SK-N-SH (cell line): ENCODE data around the gene HLA-DMA. TPM values are rescaled to one million over a fixed set of nuclear protein-coding genes. Genes with fewer than 3 reads are reported as not detected.

Experiments
- CTCF ChIA-PET: fragments of 300-600, 350-600 bp; formaldehyde crosslinking; extraction: SDS; loops from one replicate; lab custom pipeline; 2021; lab: Yijun Ruan, JAX
- POLR2A ChIA-PET: fragments of 350-600 bp; sonication (Branson Sonifier 250); formaldehyde crosslinking; extraction: SDS; loops from one replicate; lab custom pipeline; 2020; ENCODE audit warnings: antibody characterized with exemption, inconsistent platforms; lab: Yijun Ruan, JAX
- DNase-seq: peaks from one replicate; pipeline ENCODE4 v3.0.0; 2012
- H2AFZ ChIP-seq: fragments of 200-600 bp; sonication (generic); 2 replicates; pipeline ENCODE4 v1.8.1; 2016; ENCODE audit warnings: antibody characterized with exemption, mild to moderate bottlenecking, low read depth
- H3F3A ChIP-seq: fragments of 200-600 bp; sonication (generic); replicated peaks from 2 replicates; pipeline ENCODE3; 2016; ENCODE audit warnings: antibody characterized with exemption, mild to moderate bottlenecking; ENCODE audit not compliant: insufficient read depth
- H3K27ac ChIP-seq, 2 experiments: fragments of 200-500 bp in 1 of 2; fragments of 200-600 bp in 1 of 2; sonication (Bioruptor generic) in 1 of 2; sonication (generic), shearing (Covaris generic) in 1 of 2; 2 replicates each; pipeline versions ENCODE4 v1.5.1 to v1.6.1; 2014 to 2016; ENCODE audit warnings: low read depth in 2 of 2, inconsistent platforms in 1 of 2, low read length in 1 of 2, mild to moderate bottlenecking in 1 of 2, mixed read lengths in 1 of 2
- H3K27me3 ChIP-seq: fragments of 200-600 bp; sonication (generic), shearing (Covaris generic); 2 replicates; pipeline ENCODE4 v1.6.1; 2016; ENCODE audit warnings: mixed run types; ENCODE audit not compliant: insufficient read depth
- H3K36me3 ChIP-seq, 2 experiments: fragments of 200-500 bp in 1 of 2; fragments of 200-600 bp in 1 of 2; sonication (Bioruptor generic) in 1 of 2; sonication (generic) in 1 of 2; replicated peaks in 1 of 2; 2 replicates each; pipeline versions ENCODE3 to v1.5.1; 2014 to 2016; ENCODE audit warnings: low read length in 1 of 2, mild to moderate bottlenecking in 1 of 2; ENCODE audit not compliant: insufficient read depth in 2 of 2, control insufficient read depth in 1 of 2
- H3K4me1 ChIP-seq, 2 experiments: fragments of 200-500 bp in 1 of 2; fragments of 200-600 bp in 1 of 2; sonication (Bioruptor generic) in 1 of 2; sonication (generic), shearing (Covaris generic) in 1 of 2; 2 replicates each; pipeline versions ENCODE4 v1.5.1 to v1.6.1; 2014 to 2016; ENCODE audit warnings: low read depth in 1 of 2, low read length in 1 of 2, mixed run types in 1 of 2; ENCODE audit not compliant: insufficient read depth in 2 of 2, control insufficient read depth in 1 of 2
- H3K4me2 ChIP-seq: fragments of 200-600 bp; sonication (generic), shearing (Covaris generic); 2 replicates; pipeline ENCODE4 v1.6.1; 2017; ENCODE audit warnings: mixed run types
- H3K4me3 ChIP-seq, 2 experiments: fragments of 200-500 bp in 1 of 2; fragments of 200-600 bp in 1 of 2; sonication (Bioruptor generic) in 1 of 2; sonication (generic), shearing (Covaris generic) in 1 of 2; 2 replicates each; pipeline versions ENCODE4 v1.5.1 to v1.8.1; 2014 to 2016; ENCODE audit warnings: low read depth in 2 of 2, inconsistent platforms in 1 of 2, low read length in 1 of 2, mild to moderate bottlenecking in 1 of 2, mixed read lengths in 1 of 2, moderate library complexity in 1 of 2
- H3K79me2 ChIP-seq: fragments of 200-600 bp; sonication (generic); 2 replicates; pipeline ENCODE4 v1.8.1; 2017; ENCODE audit warnings: mild to moderate bottlenecking; ENCODE audit not compliant: insufficient read depth
- H3K9ac ChIP-seq: fragments of 200-600 bp; sonication (generic); 2 replicates; pipeline ENCODE4 v1.6.1; 2017; ENCODE audit warnings: mixed run types
- H3K9me2 ChIP-seq: fragments of 200-600 bp; sonication (generic); 2 replicates; pipeline ENCODE4 v1.6.1; 2017; ENCODE audit warnings: mixed run types
- H3K9me3 ChIP-seq: fragments of 200-600 bp; sonication (generic); 2 replicates; pipeline ENCODE4 v1.6.1; 2017; ENCODE audit warnings: mixed run types, mild to moderate bottlenecking, moderate library complexity
- H4K20me1 ChIP-seq: fragments of 200-600 bp; sonication (generic); 2 replicates; pipeline ENCODE4 v1.6.1; 2017; ENCODE audit warnings: mild to moderate bottlenecking, mixed run types; ENCODE audit not compliant: insufficient read depth
- CHD2 ChIP-seq: fragments of 150-350 bp; IDR thresholded peaks from 2 replicates; pipeline ENCODE4 v1.6.1; 2018; ENCODE audit warnings: low read length; ENCODE audit not compliant: partially characterized antibody
- NFIC ChIP-seq: IDR thresholded peaks from 2 replicates; pipeline ENCODE4 v1.4.0; 2012; ENCODE audit warnings: borderline replicate concordance
- NRF1 ChIP-seq: IDR thresholded peaks from 2 replicates; pipeline ENCODE4 v1.6.1; 2012; ENCODE audit warnings: low read depth, mild to moderate bottlenecking, low read length
- RAD21 ChIP-seq: IDR thresholded peaks from 2 replicates; pipeline ENCODE4 v1.6.1; 2012; ENCODE audit warnings: mild to moderate bottlenecking, low read length
- RXRA ChIP-seq: IDR thresholded peaks from 2 replicates; pipeline ENCODE4 v1.4.0; 2012; ENCODE audit warnings: low read depth, mild to moderate bottlenecking, borderline replicate concordance
- WGBS: methylation state at CpG from one replicate; pipeline ENCODE4 v1.1.6; 2017; ENCODE audit warnings: low lambda C conversion rate; 5-methylcytosine and 5-hydroxymethylcytosine counted together
- polyA plus RNA-seq, 3 experiments: library from polyadenylated mRNA; depleted of rRNA; stranded (reverse); fragments of >200 nt; gene quantifications; 2 replicates each; pipeline ENCODE4 v1.2.3, GENCODE V29; 2012
- TF ChIP-seq, protein P1 (sequence below): IDR thresholded peaks from 2 replicates; pipeline ENCODE4; 2012
- TF ChIP-seq, protein P2 (sequence below): IDR thresholded peaks from 2 replicates; pipeline ENCODE4 v1.4.0; 2012; ENCODE audit warnings: low read depth
- TF ChIP-seq, protein P3 (sequence below): fragments of 150-350 bp; IDR thresholded peaks from 2 replicates; pipeline ENCODE4 v1.6.1; 2017; ENCODE audit warnings: antibody characterized with exemption, low read length, low read depth, borderline replicate concordance

The HLA-DMA gene
- polyA plus RNA-seq, 1 of the 3 experiments (the other 2 are of a cell fraction): 1.2 TPM

DNA sequence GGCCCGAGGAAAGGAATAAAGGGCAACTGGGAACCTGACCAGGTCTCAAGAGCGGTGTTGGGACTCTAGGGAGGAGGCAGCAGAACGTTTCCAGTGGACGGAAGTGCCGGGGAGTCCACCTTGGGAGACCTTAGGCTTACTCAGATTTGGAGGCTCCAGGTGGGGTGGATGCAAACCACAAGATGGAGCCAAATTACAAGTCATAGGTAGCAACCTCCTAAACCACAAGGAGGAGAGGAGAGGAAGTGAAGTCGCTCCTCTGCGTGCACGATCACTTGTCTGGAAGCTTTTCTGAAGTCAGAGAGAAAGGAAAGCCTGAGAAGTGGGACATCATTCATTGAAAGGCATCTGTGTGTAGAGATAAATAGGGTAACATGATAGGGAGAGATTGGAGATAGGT is 47.2 kb upstream of the HLA-DMA start:
- H3K27ac ChIP-seq: no peak overlapping the region
- H3K9me2 ChIP-seq: no peaks in the 10 kb centered on the region
- no peak overlapping the region for H3K9ac ChIP-seq
- no peaks in the 10 kb centered on the region; the same call in 1 of the 2 replicates for H3K9me3 ChIP-seq
- H3F3A ChIP-seq: no peaks in the 10 kb centered on the region
- no peak overlapping the region for H2AFZ ChIP-seq
- DNase-seq: no peak
- WGBS: 75% methylated on average over 8 of the region's 8 CpGs
- ChIA-PET POLR2A (interaction anchor here (1.3 kb wide), 1 partner anchor 28 kb away, joined by 5 read pairs; no protein-coding TSS in a partner anchor), CTCF (interaction anchor here (0.9 to 9.2 kb wide), 7 partner anchors 14 to 248 kb away, joined by 3 to 71 read pairs (median 6); no protein-coding TSS in a partner anchor)
- H3K4me1 ChIP-seq: peaks cover 0 to 16% of the 10 kb centered on the region in 2 experiments; a peak in 1 of 4 replicates
- peaks cover 35% of the 10 kb centered on the region for H3K27me3 ChIP-seq
- TF ChIP-seq RAD21: peak; percentile 32; the same call in 1 of the 2 replicates
- no peak for TF ChIP-seq RXRA
- TF ChIP-seq, protein P1, sequence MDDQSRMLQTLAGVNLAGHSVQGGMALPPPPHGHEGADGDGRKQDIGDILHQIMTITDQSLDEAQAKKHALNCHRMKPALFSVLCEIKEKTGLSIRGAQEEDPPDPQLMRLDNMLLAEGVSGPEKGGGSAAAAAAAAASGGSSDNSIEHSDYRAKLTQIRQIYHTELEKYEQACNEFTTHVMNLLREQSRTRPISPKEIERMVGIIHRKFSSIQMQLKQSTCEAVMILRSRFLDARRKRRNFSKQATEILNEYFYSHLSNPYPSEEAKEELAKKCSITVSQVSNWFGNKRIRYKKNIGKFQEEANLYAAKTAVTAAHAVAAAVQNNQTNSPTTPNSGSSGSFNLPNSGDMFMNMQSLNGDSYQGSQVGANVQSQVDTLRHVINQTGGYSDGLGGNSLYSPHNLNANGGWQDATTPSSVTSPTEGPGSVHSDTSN: no peak
- no peaks in the 10 kb centered on the region for H3K79me2 ChIP-seq
- H3K4me3 ChIP-seq: no peak overlapping the region
- H4K20me1 ChIP-seq: no peaks in the 10 kb centered on the region
- H3K4me2 ChIP-seq: no peak overlapping the region
- H3K36me3 ChIP-seq: no peaks in the 10 kb centered on the region

DNA sequence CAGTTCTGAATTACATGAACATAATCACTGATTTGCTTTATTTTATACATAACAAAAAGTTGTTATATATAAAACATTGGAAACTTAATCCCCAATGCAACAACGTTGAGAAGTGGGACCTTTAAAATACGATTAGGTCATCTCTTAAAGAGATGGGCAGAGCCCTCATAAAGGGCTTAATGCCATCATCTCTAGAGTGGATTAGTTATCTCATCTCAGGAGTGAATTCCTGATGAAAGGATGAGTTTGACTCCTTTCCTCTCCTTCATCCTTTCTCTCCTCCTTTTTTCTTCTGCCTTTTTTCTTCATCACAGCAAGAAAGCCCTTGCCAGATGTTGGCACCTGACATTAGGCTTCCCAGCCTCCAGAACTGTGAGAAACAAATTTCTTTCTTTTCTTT is 42.6 kb upstream of the HLA-DMA start:
- Histone ChIP-seq H4K20me1 (no peaks in the 10 kb centered on the region), H3K4me1 (no peaks in the 10 kb centered on the region), H2AFZ (no peak overlapping the region), H3K9ac (no peak overlapping the region), H3K36me3 (no peaks in the 10 kb centered on the region), H3K4me3 (no peak overlapping the region), H3K27me3 (peaks cover 7% of the 10 kb centered on the region; the same call in 1 of the 2 replicates), H3K27ac (no peak overlapping the region), H3K9me2 (no peaks in the 10 kb centered on the region), H3K79me2 (no peaks in the 10 kb centered on the region), H3K4me2 (no peak overlapping the region), H3F3A (no peaks in the 10 kb centered on the region), H3K9me3 (no peaks in the 10 kb centered on the region; the same call in 1 of the 2 replicates)
- CTCF ChIA-PET: interaction anchor here (0.6 to 1.7 kb wide), 5 partner anchors 11 to 1153 kb away, joined by 3 to 8 read pairs (median 4); no protein-coding TSS in a partner anchor
- WGBS: 5% methylated on average over 2 of the region's 2 CpGs
- POLR2A ChIA-PET: no interaction called here
- TF ChIP-seq CHD2 (no peak), NRF1 (no peak), NFIC (no peak), RAD21 (no peak)
- TF ChIP-seq, protein P2, sequence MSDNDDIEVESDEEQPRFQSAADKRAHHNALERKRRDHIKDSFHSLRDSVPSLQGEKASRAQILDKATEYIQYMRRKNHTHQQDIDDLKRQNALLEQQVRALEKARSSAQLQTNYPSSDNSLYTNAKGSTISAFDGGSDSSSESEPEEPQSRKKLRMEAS: no peak
- TF ChIP-seq, protein P3, sequence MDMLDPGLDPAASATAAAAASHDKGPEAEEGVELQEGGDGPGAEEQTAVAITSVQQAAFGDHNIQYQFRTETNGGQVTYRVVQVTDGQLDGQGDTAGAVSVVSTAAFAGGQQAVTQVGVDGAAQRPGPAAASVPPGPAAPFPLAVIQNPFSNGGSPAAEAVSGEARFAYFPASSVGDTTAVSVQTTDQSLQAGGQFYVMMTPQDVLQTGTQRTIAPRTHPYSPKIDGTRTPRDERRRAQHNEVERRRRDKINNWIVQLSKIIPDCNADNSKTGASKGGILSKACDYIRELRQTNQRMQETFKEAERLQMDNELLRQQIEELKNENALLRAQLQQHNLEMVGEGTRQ: no peak
- DNase-seq: no peak
